ENCODE data around the gene ZNF609. TPM values are rescaled to one million over a fixed set of nuclear protein-coding genes. Genes with fewer than 3 reads are reported as not detected.

ZNF609 gene
- total RNA-seq, 2 donors from 2014 or later, result 52.3 to 54.8 TPM

DNA sequence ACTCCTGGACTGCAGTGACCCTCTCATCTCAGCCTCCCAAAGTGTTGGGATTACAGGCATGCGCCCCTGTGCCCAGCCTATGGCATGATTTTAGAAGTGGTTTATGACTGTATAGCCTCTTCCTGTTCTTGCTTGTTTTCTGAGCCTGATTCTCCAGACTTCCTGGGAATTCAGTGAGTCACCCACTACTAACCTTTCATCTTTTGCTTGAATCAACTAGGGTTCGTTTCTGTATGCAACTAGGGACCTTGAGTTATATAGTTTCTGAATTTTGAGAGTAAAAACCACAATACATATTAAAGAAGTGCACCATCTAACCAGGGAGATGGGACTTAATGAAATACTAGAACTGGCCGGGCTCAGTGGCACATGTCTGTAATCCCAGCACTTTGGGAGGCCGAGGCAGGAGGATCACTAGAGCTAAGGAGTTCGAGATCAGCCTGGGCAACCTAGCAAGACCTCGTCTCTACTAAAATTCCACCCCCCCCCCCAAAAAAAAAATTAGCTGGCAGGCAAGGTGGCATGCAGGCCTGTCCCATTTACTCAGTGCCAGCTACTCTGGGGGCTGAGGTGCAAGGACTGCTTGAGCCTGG lies 76.0 kb downstream of the ZNF609 start:
- WGBS, 2 experiments (ENCODE audit: insufficient coverage in 1 of 2, insufficient read length in 1 of 2), result 93 to 96% methylated on average over 4 to 6 of the region's 6 CpGs
- H3K36me3 Mint-ChIP-seq (ENCODE audit: low read depth), result peaks cover 5% of the 10 kb centered on the region
- TF ChIP-seq, protein P1, sequence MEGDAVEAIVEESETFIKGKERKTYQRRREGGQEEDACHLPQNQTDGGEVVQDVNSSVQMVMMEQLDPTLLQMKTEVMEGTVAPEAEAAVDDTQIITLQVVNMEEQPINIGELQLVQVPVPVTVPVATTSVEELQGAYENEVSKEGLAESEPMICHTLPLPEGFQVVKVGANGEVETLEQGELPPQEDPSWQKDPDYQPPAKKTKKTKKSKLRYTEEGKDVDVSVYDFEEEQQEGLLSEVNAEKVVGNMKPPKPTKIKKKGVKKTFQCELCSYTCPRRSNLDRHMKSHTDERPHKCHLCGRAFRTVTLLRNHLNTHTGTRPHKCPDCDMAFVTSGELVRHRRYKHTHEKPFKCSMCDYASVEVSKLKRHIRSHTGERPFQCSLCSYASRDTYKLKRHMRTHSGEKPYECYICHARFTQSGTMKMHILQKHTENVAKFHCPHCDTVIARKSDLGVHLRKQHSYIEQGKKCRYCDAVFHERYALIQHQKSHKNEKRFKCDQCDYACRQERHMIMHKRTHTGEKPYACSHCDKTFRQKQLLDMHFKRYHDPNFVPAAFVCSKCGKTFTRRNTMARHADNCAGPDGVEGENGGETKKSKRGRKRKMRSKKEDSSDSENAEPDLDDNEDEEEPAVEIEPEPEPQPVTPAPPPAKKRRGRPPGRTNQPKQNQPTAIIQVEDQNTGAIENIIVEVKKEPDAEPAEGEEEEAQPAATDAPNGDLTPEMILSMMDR (conservative IDR thresholded peaks at IDR 0.05), result no peak
- no peak overlapping the region for H3K27ac ChIP-seq (ENCODE audit: low read depth, low read length)
- no peaks in the 10 kb centered on the region for H3K27me3 Mint-ChIP-seq (ENCODE audit: insufficient read depth)
- H3K27me3 ChIP-seq (ENCODE audit: control insufficient read depth, insufficient read depth, low read length, poor library complexity, severe bottlenecking), result no peaks in the 10 kb centered on the region
- peaks cover 10% of the 10 kb centered on the region for H3K4me1 Mint-ChIP-seq
- no peaks in the 10 kb centered on the region for H3K9me3 ChIP-seq (ENCODE audit: control insufficient read depth, low read length)
- peaks cover 6% of the 10 kb centered on the region for H3K36me3 ChIP-seq (ENCODE audit: control insufficient read depth, insufficient read depth, low read length)
- H3K27ac Mint-ChIP-seq, result no peak overlapping the region
- no peak overlapping the region for H3K4me3 Mint-ChIP-seq
- no peaks in the 10 kb centered on the region for H3K4me1 ChIP-seq (ENCODE audit: control insufficient read depth, insufficient read depth, low read length)
- H3K9me3 Mint-ChIP-seq, result no peaks in the 10 kb centered on the region
- DNase-seq, result no peak
- H3K4me3 ChIP-seq (ENCODE audit: low read length), result no peak overlapping the region
- no peak overlapping the region for H3K9ac ChIP-seq (ENCODE audit: extremely low read depth, low read length, poor library complexity, severe bottlenecking)

DNA sequence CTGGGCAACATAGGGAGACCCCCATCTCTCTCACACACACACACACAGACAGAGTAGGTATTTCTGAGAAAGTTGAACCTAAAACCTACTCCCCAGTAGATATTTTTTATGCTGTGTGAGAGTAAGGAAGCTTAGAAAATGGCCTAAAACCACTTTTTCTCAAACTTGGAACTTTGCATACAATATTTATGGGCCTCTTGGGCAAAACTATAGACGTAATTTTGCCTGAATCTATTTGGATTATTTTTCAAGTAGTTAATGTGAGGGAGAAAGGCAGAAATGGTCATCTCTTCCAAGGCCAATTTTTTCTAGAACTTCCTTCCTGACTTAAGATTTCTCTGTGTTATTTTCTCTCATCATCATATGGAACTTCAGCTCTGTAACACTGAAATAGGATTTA lies 81.7 kb downstream of the ZNF609 start:
- Mint-ChIP-seq H3K4me1 (no peaks in the 10 kb centered on the region), H3K27me3 (ENCODE audit: insufficient read depth) (no peaks in the 10 kb centered on the region), H3K27ac (no peak overlapping the region), H3K9me3 (no peaks in the 10 kb centered on the region), H3K36me3 (ENCODE audit: low read depth) (peaks cover 7% of the 10 kb centered on the region), H3K4me3 (no peak overlapping the region)
- H3K9me3 ChIP-seq (ENCODE audit: control insufficient read depth, low read length), result no peaks in the 10 kb centered on the region
- no peaks in the 10 kb centered on the region for H3K4me1 ChIP-seq (ENCODE audit: control insufficient read depth, insufficient read depth, low read length)
- 100% methylated on average over 1 of the region's 1 CpG; no CpG with 5 or more reads in 1 of the 2 experiments for whole genome bisulfite sequencing, 2 experiments (ENCODE audit: insufficient coverage in 1 of 2, insufficient read length in 1 of 2)
- H3K4me3 ChIP-seq (ENCODE audit: low read length), result no peak overlapping the region
- no peak overlapping the region for H3K9ac ChIP-seq (ENCODE audit: extremely low read depth, low read length, poor library complexity, severe bottlenecking)
- peak overlapping the region; percentile 6 for H3K27ac ChIP-seq (ENCODE audit: low read depth, low read length)
- H3K36me3 ChIP-seq (ENCODE audit: control insufficient read depth, insufficient read depth, low read length), result peaks cover 12% of the 10 kb centered on the region
- DNase-seq, result no peak
- TF ChIP-seq, protein P1 (conservative IDR thresholded peaks at IDR 0.05), result no peak
- no peaks in the 10 kb centered on the region for H3K27me3 ChIP-seq (ENCODE audit: control insufficient read depth, insufficient read depth, low read length, poor library complexity, severe bottlenecking)

DNA sequence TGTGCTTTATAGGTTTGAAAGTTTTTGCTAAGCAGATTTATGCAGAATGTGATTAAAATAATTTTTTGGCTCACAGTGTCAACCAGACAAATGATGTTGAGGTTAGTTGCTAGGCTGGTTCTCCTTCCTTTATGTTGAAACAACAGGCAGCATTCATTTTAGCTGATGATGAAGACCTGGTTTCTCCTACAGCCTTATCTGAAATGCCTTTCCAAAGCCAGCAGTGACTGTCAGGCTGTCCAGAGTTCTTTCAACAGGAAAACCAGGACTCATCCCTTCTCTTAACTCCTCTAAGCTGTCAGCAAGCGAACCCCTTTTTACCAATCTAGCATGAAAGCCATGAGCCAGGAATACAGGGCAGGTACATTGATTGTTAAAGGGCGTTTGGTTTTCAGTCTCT lies 84.1 kb downstream of the ZNF609 start:
- no peak overlapping the region for H3K9ac ChIP-seq (ENCODE audit: extremely low read depth, low read length, poor library complexity, severe bottlenecking)
- no peak overlapping the region for H3K27ac ChIP-seq (ENCODE audit: low read depth, low read length)
- no peak overlapping the region for H3K27ac Mint-ChIP-seq
- TF ChIP-seq, protein P1 (conservative IDR thresholded peaks at IDR 0.05), result no peak
- no peaks in the 10 kb centered on the region for H3K27me3 Mint-ChIP-seq (ENCODE audit: insufficient read depth)
- no peaks in the 10 kb centered on the region for H3K4me1 Mint-ChIP-seq
- no peak for DNase-seq
- no peaks in the 10 kb centered on the region for H3K4me1 ChIP-seq (ENCODE audit: control insufficient read depth, insufficient read depth, low read length)
- 91 to 100% methylated on average over 2 of the region's 2 CpGs for WGBS, 2 experiments (ENCODE audit: insufficient coverage in 1 of 2, insufficient read length in 1 of 2)
- H3K4me3 Mint-ChIP-seq, result no peak overlapping the region
- no peaks in the 10 kb centered on the region for H3K9me3 Mint-ChIP-seq
- H3K27me3 ChIP-seq (ENCODE audit: control insufficient read depth, insufficient read depth, low read length, poor library complexity, severe bottlenecking), result no peaks in the 10 kb centered on the region
- no peak overlapping the region for H3K4me3 ChIP-seq (ENCODE audit: low read length)
- H3K36me3 ChIP-seq (ENCODE audit: control insufficient read depth, insufficient read depth, low read length), result peaks cover 15% of the 10 kb centered on the region
- H3K9me3 ChIP-seq (ENCODE audit: control insufficient read depth, low read length), result no peaks in the 10 kb centered on the region
- H3K36me3 Mint-ChIP-seq (ENCODE audit: low read depth), result peaks cover 9% of the 10 kb centered on the region
